NCI-H128 (cell line): ENCODE results near the gene PEAK1.

Experiments used
- DNase-seq: peaks from one replicate; lab custom pipeline; 2025; ENCODE audit not compliant: unreplicated experiment; lab: John Stamatoyannopoulos, UW

The PEAK1 gene

DNA sequence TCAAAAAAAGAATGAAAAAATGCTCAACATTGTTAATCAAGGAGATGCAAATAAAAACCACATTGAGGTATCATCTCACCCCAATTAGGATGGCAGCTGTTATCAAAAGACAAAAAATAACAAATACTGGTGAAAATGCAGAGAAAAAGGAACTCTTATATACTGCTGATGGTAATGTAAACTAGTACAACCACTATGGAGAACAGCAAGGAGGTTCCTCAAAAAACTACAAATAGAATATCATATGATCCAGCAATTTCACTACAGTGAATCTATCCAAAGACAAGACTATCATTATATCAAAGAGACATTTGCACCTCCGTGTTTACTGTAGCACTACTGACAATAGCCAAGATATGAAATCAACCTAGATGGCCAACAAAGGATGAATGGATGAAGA is 58.4 kb downstream of the PEAK1 start:
- DNase-seq: no peak

DNA sequence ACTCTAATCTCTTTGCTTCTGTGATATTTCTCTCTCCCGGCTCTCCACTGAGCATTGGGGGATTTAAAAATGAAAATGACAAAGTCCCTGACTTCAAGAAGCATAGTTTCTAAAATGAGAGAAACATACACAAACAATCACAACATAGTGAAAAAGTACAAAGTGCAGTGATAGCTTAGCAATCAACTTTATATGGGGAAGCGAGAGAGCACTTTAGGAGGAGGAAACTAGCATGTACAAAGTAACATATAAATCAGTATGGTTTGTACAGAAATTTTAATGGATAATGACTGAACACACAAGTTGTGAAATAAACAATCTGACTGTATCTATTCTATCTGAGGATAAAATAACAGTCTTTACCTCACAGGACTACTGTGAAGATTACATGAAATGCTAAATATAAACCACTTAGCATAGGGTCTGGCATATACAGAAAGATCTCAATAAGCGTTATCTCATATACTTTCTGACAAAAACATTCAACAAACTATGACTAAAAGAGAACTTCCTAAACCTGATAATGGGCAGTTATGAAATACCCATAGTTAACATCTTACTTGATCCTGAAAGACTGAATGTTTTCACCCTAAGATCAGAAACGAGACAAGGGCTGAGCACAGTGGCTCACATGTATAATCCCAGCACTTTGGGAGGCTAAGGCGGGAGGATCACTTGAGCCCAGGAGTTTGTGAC is 61.2 kb downstream of the PEAK1 start:
- DNase-seq: no peak

DNA sequence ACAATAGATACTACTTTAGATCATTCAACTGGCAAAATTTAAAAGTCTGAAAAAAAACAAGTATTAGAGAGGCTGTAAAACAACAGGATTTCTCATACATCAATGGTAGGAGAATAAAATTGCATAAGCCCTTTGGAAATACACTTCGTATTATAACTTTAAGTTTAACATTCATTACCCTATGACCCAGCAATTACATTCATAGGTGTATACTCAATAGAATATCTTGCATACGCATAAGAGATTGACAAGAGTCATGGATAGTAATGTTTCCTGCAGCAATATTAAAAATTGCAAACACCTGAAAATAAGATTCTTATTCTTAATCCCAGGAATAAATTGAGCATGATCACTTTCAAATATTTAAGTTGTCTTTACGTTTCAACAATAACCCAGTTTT is 63.6 kb downstream of the PEAK1 start:
- DNase-seq: no peak

DNA sequence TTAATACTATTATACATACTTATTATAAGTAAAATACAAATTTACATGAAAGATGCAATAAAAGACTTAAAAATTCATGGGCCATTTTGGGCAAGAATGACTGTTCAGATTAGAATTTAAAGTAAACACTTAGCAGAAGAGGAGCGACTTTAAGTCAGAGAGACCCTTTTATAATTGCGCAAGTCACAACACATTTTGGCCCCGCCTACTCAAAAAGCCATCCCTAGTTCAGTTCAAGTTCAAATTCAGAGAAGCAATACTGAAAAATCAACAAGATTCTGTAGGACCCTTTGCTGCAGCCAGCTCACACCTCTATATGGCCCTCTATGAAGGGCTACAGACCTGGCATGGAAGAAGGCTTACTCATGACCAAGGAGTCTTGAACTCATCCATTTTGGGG is 64.6 kb downstream of the PEAK1 start:
- DNase-seq: no peak

DNA sequence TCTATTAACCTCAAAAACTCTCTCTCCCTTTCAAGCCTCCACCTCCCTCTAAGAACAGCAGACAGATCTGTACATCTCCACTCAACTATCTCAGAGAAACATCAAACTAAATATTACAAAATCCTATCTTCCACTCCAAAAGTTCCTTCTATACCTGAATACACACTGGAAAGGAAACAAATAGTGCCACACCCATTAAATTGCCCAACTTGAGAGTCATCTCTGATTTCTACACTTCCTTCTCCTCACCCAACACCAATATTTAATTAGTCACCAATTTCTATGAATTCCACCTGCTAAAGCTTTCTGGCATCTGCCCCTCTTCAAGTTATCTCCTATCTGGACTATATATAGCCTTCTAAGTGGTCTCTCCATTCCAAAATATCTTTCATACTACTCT is 65.8 kb downstream of the PEAK1 start:
- DNase-seq: no peak

DNA sequence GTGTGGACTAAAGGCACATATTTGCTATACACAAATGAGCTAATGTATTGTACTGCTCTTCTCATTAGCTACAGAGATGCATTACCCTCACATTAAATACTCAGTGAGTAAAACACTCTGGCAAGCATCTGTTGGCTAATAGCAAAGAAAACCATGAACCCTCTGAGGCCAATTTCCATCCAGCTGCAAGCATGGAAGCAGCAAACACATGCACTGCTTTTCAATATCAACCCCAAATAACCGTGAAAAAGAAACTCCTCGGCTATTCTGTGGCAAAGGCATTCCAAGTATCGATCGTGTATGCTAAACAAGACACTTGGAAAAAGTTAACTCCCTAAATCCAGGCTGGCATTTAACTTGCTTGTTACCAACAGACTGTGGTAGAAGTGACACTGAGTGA is 67.0 kb downstream of the PEAK1 start:
- DNase-seq: no peak

DNA sequence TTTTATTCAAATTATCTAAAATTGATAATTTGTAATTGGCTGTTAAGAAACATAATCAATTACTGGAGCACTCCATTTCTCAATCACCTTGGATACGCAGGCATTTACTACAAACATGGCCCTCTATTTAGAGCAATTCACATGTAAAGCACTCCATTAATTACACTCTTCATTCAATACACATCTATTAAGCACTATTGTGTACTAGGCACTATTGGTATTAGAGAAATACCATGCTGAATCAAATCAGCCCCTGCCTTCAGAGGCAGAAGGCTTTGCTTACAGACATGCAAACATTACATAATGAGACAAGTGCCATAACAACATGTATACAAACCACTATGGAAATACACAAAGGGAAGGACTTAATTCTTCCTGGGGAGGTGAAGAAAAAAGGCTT is 69.1 kb downstream of the PEAK1 start:
- no peak for DNase-seq

DNA sequence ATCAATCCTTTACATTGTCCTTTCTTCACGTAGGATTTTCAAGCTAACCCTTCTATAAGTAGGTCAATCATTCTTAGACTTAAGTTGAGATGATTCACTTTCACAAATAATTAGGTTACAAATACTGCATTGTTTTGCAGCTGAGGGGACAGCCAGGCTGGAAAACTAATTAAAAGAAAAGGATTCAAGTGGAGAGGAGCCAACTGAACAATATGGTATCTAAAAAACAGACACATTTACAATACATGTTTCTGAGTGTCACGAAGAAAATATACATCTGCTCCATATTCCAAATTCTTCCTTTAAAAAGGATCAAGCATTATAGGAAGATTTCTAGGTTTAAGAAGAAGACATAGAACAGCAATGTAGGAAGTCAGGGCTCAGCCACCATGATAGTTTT is 70.2 kb downstream of the PEAK1 start:
- no peak for DNase-seq

DNA sequence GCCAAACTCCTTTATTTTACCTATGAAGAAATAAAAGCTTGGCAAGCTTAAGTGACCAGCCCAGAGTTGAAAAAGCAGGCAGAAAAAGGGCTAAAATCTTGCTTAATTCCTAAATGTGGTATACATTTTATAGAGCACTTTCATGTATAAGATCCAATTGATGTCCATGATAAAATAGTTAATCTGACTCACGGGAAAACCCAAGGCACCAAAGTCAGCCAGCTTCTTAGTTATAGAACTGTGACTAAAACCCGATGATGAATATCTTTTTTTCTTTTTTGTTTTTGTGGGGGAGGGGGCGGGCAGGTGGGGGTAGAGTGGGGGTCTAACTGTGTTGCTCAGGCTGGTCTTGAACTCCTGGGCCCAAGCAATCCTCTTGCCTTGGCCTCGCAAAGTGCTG is 71.4 kb downstream of the PEAK1 start:
- no peak for DNase-seq

DNA sequence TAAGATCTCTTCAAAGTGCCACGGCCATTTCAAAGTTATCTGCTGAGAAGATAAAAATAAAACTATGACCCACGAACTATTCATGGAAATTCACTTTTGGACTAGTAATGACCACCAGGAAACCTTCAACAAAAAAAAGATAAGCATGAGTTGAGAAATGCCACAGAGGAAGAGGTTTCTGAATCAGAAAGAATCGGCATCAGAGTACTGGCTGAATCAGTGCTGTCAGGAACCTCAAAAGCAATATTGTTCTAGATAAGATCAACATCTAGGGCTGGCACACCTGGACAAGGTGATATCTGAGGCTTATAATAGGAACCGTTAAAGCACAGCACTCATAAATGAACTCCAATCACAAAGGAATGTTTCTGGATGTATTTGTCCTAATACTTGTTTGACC is 72.7 kb downstream of the PEAK1 start:
- DNase-seq: no peak

DNA sequence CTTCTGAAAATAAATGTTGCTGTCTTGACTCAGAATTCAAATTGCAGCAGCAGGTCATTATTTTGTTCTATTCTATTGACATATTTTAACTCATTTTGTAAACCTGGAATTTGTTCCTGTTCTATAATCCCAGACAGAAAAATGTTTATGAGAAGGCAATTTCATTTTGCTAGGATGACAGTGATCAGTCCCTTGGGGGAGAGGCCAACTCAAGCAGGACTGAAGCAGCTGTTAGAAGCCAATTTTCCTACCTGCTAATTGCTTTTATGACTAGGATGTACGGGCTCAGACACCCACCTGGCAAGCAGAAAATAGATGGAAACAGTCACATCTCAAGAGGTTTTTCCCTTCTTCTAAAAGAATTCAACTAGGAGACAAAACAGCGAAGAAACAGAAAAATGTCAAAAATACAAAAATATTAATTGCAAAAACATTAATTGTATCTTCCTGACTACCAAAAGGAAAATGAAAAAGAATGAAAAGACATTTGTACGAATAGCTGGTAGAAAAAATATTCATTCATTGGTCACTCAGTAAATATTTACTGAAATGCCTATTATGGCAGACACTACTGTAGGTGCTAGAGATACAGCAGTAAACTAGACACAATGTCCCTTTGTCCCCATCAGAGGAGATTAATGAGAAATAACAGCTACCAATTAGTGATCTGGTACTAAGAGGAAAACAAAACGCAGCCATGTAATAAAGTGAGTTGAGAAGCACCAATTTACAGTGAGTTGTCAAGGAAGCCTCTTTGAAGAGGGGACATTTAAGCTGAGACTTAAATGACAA is 73.5 kb downstream of the PEAK1 start:
- no peak for DNase-seq

DNA sequence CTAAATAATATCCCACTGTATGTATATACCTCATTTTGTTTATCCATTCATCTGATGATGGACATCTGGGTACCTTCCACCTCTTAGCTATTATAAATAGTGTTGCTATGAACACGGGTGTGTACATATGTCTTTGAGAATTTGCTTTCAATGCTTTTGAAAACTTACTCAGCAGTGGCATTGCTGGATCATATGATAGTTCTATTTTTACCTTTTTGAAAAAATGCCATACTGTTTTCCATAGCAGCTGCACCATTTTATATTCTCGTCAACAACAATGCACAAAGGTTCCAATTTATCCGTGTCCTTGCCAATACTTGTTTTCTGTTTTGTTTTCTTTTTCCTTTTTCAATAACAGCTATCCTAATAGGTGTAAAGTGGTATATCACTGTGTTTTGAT is 77.1 kb downstream of the PEAK1 start:
- no peak for DNase-seq

DNA sequence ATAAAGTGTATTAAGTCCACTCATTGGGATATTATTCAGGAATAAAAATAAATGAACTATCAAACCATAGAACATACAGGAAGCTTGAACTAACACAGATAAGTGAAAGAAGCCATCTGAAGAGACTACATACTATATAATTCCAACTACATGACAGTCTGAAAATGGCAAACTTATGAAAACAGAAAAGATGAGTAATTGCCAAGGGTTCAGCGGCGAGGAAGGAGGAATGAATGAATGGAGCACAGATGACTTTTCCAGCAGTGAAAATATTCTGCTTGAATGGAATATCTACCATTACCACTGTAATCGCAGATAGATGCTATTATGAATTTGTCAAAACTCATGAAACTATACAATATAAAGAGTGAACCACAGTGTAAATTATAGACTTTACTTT is 79.7 kb downstream of the PEAK1 start:
- DNase-seq: no peak

DNA sequence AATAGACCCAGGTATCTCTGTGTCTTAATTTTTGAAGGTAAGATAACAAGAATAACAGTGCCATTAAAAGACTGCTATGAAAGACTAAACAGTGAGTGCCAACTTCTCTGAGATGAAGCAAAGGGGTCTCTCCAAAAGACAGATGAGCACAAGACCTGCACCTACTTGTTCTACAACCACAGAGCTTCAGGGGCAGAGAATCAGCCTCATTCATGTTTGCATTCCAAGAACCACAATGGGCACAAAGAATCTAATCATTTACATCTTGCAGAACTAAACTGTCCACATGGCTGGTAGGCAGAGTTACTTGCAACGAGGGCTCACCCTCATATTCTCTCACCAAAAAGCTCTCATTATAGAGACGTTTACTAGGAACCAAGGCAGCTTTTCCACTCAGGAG is 83.9 kb downstream of the PEAK1 start:
- no peak for DNase-seq

DNA sequence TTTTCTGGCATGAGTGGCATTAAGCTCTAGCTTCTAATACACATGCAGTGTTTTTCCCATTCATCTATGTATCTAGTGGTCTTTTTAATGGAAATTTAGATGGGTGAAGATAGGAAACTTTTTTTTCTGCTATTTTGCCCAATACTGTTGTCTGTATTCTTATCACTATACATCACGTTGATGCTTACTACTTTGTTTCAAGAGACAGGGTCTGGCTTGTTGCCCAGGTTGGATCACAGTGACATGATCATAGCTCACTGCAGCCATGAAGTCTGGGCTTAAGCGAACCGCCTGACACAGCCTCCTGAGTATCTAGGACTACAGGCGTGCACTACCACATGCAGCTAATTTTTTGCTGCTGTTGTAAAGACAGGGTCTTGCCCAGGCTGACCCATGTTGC is 84.6 kb downstream of the PEAK1 start:
- no peak for DNase-seq

DNA sequence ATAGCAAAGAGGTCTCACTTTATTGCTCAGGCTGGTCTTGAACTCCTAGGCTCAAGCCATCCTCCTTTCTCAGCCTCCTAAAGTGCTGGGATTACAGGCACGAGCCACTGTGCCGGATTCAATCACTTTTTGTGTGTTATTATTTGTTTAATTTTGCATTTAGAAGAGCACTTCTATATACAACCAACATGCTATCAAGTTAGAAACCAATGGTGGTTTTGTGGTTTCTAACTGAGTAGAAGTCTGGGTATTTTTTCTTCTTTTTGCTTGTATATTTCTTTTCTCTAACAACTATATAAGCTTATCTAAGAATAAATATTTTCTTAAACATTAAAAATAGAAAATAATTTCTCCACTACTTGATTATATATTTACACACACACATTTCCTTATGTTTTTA is 86.7 kb downstream of the PEAK1 start:
- DNase-seq: no peak

DNA sequence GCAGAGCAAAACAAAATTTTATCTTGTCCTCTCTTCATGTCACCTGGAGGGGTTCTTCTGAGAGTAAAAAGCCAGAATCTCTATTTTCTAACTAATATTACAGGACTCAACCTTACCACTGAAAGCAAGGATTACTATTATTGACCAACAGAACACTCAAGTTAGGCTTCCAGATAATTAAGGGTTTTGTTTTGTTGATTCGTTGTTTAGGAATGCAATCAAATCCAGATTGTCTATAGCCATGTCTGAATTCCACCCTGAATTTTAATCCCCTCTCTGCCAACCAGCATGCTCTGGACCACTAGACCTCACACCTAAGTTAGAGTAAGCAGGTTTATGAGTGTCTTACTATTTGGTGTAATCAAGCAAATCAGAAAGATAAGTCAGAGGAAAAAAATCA is 90.7 kb downstream of the PEAK1 start:
- no peak for DNase-seq

DNA sequence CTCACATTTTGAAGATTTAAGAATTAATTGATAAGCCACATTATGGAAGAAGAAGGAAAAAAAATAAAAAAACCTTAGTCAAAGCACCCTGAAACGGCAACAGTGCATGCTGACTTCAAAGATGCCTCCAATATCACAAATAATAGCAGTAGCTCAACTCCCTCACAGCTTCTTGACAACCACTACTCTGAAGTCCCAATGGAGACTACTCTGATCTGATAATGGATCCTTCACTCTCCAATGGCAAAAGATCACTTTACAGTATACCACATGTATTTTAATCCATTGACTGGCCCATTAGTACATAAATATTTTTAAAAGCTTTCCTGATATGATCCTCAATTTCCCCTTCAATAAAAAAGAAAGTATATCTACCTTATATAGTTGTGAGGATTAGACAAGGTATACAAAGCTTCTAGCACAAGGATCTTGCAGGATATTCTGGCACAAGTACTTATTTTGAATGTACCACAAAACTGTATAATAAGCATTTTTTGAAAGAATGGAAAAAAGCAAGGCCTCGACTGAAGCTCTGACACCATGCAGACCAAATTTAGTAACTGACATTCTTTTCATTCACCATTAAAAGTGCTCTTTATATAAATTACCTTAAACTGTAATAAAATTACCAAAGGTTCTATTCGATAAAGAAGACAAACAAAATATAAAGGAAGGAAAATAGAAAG is 91.9 kb downstream of the PEAK1 start:
- no peak for DNase-seq

DNA sequence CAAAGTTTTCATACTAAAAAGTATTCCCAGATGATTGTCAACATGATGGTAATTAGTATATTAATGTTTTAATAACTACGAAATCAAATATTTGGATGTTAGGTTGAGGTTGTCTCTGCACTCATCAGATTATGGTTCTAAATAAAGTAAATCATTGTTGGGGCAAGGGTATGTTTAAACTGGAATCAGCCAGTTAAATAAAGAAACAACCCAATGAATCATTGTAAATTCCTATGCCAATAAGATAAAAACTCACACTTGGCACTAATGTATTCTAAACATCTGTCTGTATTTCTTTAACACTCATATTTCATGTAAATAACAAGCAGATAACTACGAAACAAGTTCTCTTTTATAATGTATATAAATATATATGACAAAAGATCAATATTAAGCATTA is 92.7 kb downstream of the PEAK1 start:
- no peak for DNase-seq

DNA sequence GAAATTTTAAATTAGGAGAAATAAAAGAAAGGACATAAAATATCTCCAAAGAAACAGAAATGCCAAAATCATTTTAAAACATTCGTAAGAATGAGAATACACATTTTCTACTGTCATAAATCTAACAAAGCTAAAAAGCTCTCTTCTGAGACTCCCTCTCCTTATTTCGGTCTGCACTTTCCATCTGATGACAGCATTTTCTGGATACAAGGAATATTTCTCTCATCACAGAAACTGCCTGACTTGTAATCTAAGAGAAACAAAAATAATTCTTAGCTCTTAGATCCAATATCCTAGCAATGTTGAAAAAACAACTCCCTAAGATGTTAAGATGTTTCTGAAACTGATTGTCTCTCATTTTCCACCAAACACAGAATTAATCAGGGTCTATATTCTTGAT is 93.5 kb downstream of the PEAK1 start:
- DNase-seq: no peak

DNA sequence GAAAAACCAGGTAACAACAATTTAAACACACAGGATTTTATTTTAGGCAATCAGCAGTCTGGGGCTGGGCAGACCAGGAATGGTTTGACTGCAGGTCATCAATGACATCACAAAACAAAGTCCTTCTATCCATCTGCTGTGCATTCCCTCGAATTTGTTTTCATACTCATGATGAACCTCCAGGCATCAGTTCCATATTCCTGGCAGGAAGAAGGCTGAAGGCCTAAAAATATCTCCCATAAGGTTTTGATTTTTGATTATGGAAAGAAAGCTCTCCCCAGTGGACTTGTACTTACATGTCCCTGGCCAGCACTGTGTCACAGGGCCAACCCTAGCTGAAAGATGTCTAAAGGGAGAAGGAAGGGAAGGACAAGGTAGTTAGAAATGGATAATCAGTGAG is 107.4 kb downstream of the PEAK1 start:
- DNase-seq: no peak
